Lung (tissue), 12 donors: ENCODE data around the gene RPLP1. TPM values are rescaled to one million over a fixed set of nuclear protein-coding genes. Genes with fewer than 3 reads are reported as not detected.
"Not testable (repeated sequence)": the region's sequence is repeated elsewhere in the genome, so short reads cannot be mapped to it uniquely, and the experiment has no call there.

Experiments
- ATAC-seq: fragments of 200-7000 bp; cut with Tn5 transposase; one replicate; pipeline ENCODE4 v1.9.1; 2020; ENCODE audit warnings: moderate number of reproducible peaks; ENCODE audit not compliant: insufficient read depth, low FRiP score
- DNase-seq, 3 donors: peaks; one replicate each; pipeline ENCODE4 v3.0.0-alpha.2; 2013 to 2017
- H3K27ac ChIP-seq, 2 donors: one replicate each; pipeline ENCODE4 v1.5.1; 2013; ENCODE audit warnings: mild to moderate bottlenecking in 2 of 2, moderate library complexity in 2 of 2, control low read depth in 1 of 2, inconsistent platforms in 1 of 2, low read depth in 1 of 2, low read length in 1 of 2
- H3K27me3 ChIP-seq, 3 donors: one replicate each; pipeline ENCODE4 v1.5.1; 2013; ENCODE audit warnings: low read length in 2 of 3; ENCODE audit not compliant: control insufficient read depth in 3 of 3, insufficient read depth in 3 of 3
- H3K36me3 ChIP-seq, 4 donors: one replicate each; pipeline ENCODE4 v1.5.1; 2013; ENCODE audit warnings: low read length in 4 of 4, mild to moderate bottlenecking in 1 of 4, moderate library complexity in 1 of 4; ENCODE audit not compliant: control insufficient read depth in 4 of 4, insufficient read depth in 4 of 4
- H3K4me1 ChIP-seq, 5 donors: one replicate each; pipeline ENCODE4 v1.5.1; 2013; ENCODE audit warnings: low read length in 5 of 5, mild to moderate bottlenecking in 2 of 5, moderate library complexity in 1 of 5; ENCODE audit not compliant: control insufficient read depth in 5 of 5, insufficient read depth in 5 of 5
- H3K4me3 ChIP-seq: one replicate; pipeline ENCODE4 v1.5.1; 2013; ENCODE audit warnings: mild to moderate bottlenecking, control low read depth, moderate library complexity
- H3K9ac ChIP-seq, 2 donors: one replicate each; pipeline ENCODE4 v1.5.1; 2013; ENCODE audit warnings: low read length in 2 of 2, control low read depth in 1 of 2; ENCODE audit not compliant: insufficient read depth in 1 of 2
- H3K9me3 ChIP-seq, 4 donors: one replicate each; pipeline ENCODE4 v1.5.1; 2013; ENCODE audit warnings: low read length in 3 of 4, mild to moderate bottlenecking in 1 of 4, moderate library complexity in 1 of 4; ENCODE audit not compliant: control insufficient read depth in 4 of 4, insufficient read depth in 3 of 4
- WGBS, 2 donors: extraction: QIAGEN DNeasy Blood & Tissue Kit; methylation state at CpG; one replicate each; pipeline ENCODE4 v1.1.7; 2013; 5-methylcytosine and 5-hydroxymethylcytosine counted together
- polyA plus RNA-seq, 2 donors: library from polyadenylated mRNA; stranded (reverse); fragments of 200-250 nt; gene quantifications; one replicate each; pipeline ENCODE4 v1.2.1, GENCODE V29; 2013
- total RNA-seq, 2 donors: library from RNA; depleted of rRNA in 1 of 2; stranded (reverse); fragments of >200 nt in 1 of 2; gene quantifications; one replicate each; pipeline ENCODE4 v1.2.1, GENCODE V29; 2014 to 2021
- TF ChIP-seq, protein P1 (sequence below): IDR thresholded peaks from 2 replicates; pipeline ENCODE4 v1.5.1; 2012; ENCODE audit warnings: mild to moderate bottlenecking; ENCODE audit errors: control extremely low read depth, extremely low read depth
- donor health status: control.
- donor health status: control.
- donor health status: Bipolar disorder and iron deficiency.
- donor health status: healthy.
- donor health status: DM: yes; HTN: yes; CAD: no.

RPLP1 gene
- total and polyA plus RNA-seq, 4 donors: 201 to 2,405 (median 1,545) TPM

DNA sequence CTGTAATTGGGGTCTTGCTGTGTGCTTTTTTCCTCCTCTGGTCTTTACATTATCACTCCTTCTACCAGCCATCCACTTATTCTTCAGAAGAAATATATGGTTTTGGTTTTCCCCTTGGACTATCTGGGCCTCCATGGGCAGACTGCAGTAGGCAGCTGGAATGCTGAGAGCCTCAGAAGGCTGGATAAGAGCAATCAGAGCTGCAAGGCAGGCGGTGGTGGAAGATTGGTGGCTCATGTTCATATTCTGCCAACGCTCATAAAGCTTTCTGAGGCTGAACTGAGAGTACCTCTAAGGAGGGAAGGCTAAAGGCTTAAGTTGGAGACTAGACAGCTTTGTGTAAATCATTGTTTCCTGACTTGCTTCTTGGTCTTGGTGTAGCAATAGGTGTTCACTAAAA, 5.7 kb upstream of the RPLP1 start:
- H3K27ac ChIP-seq: no peak overlapping the region
- ATAC-seq: no peak
- WGBS, 2 donors: 86 to 91% methylated on average over 2 of the region's 2 CpGs

DNA sequence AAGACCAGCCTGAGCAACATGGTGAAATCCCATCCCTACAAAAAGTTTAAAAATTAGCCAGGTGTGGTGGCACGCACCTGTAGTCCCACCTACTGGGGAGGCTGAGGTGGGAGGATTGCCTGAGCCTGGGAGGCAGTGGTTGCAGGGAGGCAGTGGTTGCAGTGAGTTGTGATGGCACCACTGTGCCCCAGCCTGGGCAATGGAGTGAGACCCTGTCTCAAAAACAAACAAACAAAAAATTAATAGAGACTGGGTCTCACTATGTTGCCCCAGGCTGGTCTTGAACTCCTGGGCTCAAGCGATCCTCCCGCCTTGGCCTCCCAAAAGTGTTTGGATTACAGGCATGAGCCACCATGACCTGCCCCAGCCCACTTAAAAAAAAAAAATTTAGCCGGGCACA, 2.4 kb upstream of the RPLP1 start:
- Histone ChIP-seq H3K36me3 (peaks cover 3 to 17% (median 7%) of the 10 kb centered on the region in 4 donors), H3K4me1 (peaks cover 2 to 24% (median 8%) of the 10 kb centered on the region in 5 donors)
- not testable (repeated sequence) for ATAC-seq

More for the DNA sequence above, 5.7 kb upstream of the RPLP1 start:
- H3K4me3 ChIP-seq: no peak overlapping the region
- no peak for DNase-seq
- TF ChIP-seq, protein P1, sequence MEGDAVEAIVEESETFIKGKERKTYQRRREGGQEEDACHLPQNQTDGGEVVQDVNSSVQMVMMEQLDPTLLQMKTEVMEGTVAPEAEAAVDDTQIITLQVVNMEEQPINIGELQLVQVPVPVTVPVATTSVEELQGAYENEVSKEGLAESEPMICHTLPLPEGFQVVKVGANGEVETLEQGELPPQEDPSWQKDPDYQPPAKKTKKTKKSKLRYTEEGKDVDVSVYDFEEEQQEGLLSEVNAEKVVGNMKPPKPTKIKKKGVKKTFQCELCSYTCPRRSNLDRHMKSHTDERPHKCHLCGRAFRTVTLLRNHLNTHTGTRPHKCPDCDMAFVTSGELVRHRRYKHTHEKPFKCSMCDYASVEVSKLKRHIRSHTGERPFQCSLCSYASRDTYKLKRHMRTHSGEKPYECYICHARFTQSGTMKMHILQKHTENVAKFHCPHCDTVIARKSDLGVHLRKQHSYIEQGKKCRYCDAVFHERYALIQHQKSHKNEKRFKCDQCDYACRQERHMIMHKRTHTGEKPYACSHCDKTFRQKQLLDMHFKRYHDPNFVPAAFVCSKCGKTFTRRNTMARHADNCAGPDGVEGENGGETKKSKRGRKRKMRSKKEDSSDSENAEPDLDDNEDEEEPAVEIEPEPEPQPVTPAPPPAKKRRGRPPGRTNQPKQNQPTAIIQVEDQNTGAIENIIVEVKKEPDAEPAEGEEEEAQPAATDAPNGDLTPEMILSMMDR: no peak
- H3K27me3 ChIP-seq: no peaks in the 10 kb centered on the region
- H3K9ac ChIP-seq: no peak overlapping the region
- peaks cover 0 to 4% (median 0%) of the 10 kb centered on the region in 5 donors for H3K4me1 ChIP-seq
- peaks cover 0 to 10% (median 3%) of the 10 kb centered on the region in 4 donors for H3K36me3 ChIP-seq
- H3K9me3 ChIP-seq: no peaks in the 10 kb centered on the region

DNA sequence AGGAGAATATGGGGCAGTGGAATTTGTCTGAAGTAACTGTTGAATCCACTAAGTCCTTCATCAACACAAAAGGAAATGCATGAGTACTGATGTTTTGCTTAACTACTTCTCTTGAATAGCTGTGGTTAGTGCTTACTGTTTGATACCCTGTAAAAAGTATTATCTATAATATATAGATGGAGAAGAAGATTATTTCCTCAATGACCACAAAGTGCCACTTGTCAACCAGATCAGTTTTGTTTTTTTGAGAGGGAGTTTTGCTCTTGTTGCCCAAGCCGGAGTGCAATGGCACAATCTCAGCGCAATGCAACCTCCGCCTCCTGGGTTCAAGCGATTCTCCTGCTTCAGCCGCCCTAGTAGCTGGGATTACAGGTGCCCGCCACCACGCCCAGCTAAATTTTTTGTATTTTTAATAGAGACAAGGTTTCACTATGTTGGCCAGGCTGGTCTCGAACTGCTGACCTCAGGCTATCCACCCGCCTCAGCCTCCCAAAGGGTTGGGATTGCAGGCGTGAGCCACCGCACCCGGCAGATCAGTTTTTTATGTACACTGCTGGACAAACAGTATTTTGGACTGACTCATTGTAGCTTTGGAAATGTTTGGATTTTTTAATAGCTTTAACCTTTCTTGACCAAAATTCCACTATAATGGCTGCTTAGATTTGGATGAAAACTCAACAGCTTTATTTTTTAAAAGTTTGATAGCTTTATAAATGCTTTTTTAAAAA, 1.5 kb upstream of the RPLP1 start:
- no peak overlapping the region for H3K27ac ChIP-seq
- H3K36me3 ChIP-seq: peaks cover 6 to 21% (median 10%) of the 10 kb centered on the region in 4 donors
- peaks cover 2 to 24% (median 8%) of the 10 kb centered on the region in 5 donors for H3K4me1 ChIP-seq
- H3K9me3 ChIP-seq: no peaks in the 10 kb centered on the region
- ATAC-seq (no peak), DNase-seq (no peak)
- TF ChIP-seq, protein P1: no peak
- H3K4me3 ChIP-seq: no peak overlapping the region
- 91 to 92% methylated on average over 12 of the region's 12 CpGs for WGBS, 2 donors
- H3K27me3 ChIP-seq: no peaks in the 10 kb centered on the region
- no peak overlapping the region for H3K9ac ChIP-seq

More for the DNA sequence above, 2.4 kb upstream of the RPLP1 start:
- 98 to 99% methylated on average over 4 of the region's 4 CpGs for WGBS, 2 donors
- DNase-seq, H3K27ac ChIP-seq, H3K27me3 ChIP-seq, H3K9ac ChIP-seq, H3K4me3 ChIP-seq, H3K9me3 ChIP-seq: not testable (repeated sequence)

DNA sequence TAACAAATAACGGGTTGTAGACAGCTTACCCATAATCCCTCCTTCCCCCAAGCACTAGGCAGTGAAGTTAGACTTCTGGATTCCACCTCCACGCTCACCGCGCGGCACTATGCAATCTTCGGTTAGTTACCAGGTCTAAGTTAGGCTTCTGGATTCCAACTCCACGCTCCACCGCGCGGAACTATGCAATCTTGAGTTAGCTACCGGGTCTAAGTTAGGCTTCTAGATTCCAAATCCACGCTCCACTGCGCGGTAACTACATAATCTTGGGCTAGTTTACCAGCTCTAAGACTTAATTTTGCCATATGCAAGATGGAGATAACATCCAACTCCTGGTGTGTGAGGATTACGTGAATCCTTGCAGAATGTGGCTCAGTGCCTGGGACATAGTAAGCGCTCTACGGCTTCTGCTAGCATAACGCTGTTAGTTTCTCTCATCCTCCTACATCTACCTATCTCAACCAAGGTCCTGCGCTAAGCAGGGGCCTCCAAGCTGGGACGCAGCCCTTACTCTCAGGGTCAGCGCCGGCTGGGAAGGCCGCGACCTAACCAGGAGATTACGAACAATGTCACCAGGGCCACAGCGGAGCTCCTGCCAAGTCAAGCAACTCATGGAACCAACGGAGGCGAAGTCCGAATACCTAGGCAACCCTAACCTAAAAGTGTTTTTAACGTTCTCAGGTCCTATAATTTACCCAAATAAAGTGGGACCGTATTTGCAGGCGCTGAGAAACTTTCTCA, 497 bp upstream of the RPLP1 start:
- DNase-seq (peak in 1 of 3 donors; percentile 71), ATAC-seq (peak; percentile 7)
- H3K9me3 ChIP-seq: no peaks in the 10 kb centered on the region
- peak overlapping the region; percentile 77 to 95 for H3K27ac ChIP-seq
- peak overlapping the region; percentile 33 for H3K4me3 ChIP-seq
- H3K36me3 ChIP-seq: peaks cover 7 to 19% (median 15%) of the 10 kb centered on the region in 4 donors
- H3K4me1 ChIP-seq: peaks cover 2 to 24% (median 9%) of the 10 kb centered on the region in 5 donors
- TF ChIP-seq, protein P1: no peak
- no peaks in the 10 kb centered on the region for H3K27me3 ChIP-seq
- H3K9ac ChIP-seq: peak overlapping the region in 1 of 2 donors; percentile 97
- WGBS, 2 donors: 10 to 25% methylated on average over 32 of the region's 32 CpGs
